Progenitor cell of endocrine pancreas (in vitro differentiated cells): Measurements from ENCODE around the gene DIP2A. TPM values are rescaled to one million over a fixed set of nuclear protein-coding genes. Genes with fewer than 3 reads are reported as not detected.
"Not testable (repeated sequence)": the region's sequence is repeated elsewhere in the genome, so short reads cannot be mapped to it uniquely, and the experiment has no call there.

ENCODE experiments used
- DNase-seq: peaks from one replicate; pipeline ENCODE4 v3.0.0; 2021; ENCODE audit warnings: low spot score; ENCODE audit not compliant: unreplicated experiment
- H3K27ac Mint-ChIP-seq: 2 replicates; pipeline ENCODE4 v1.8.0; 2021; ENCODE audit warnings: mild to moderate bottlenecking, moderate library complexity, mixed read lengths
- H3K27me3 Mint-ChIP-seq: 2 replicates; pipeline ENCODE4 v1.8.0; 2021; ENCODE audit warnings: mixed read lengths
- H3K36me3 Mint-ChIP-seq: 2 replicates; pipeline ENCODE4 v1.8.0; 2022; ENCODE audit warnings: mixed read lengths; ENCODE audit not compliant: insufficient read depth
- H3K4me1 Mint-ChIP-seq: 2 replicates; pipeline ENCODE4 v1.8.0; 2021; ENCODE audit warnings: low read depth, mixed read lengths
- H3K4me3 Mint-ChIP-seq: 2 replicates; pipeline ENCODE4 v1.8.0; 2021; ENCODE audit warnings: low read depth, mild to moderate bottlenecking, moderate library complexity, mixed read lengths
- H3K9me3 Mint-ChIP-seq: 2 replicates; pipeline ENCODE4 v1.8.0; 2021; ENCODE audit warnings: low read depth, mixed read lengths
- CTCF ChIP-seq: fragments of 200-600 bp; sonication (generic); IDR thresholded peaks from one replicate; pipeline ENCODE4 v1.5.0; 2021; ENCODE audit warnings: antibody characterized with exemption, mild to moderate bottlenecking; ENCODE audit not compliant: unreplicated experiment
- total RNA-seq: library from RNA; stranded (reverse); gene quantifications from 2 replicates; pipeline ENCODE4 v1.2.1, GENCODE V29; 2021

DIP2A gene
- total RNA-seq, 1 donor from 2014 or later, result 70.2 TPM

GRCh38 chr21:46429754-46430681 lies 28.7 kb upstream of the DIP2A start:
- no peak for DNase-seq
- Mint-ChIP-seq H3K9me3 (no peaks in the 10 kb centered on the region), H3K27me3 (no peaks in the 10 kb centered on the region), H3K36me3 (peaks cover 11% of the 10 kb centered on the region), H3K4me1 (no peaks in the 10 kb centered on the region), H3K27ac (no peak overlapping the region), H3K4me3 (no peak overlapping the region)
- no peak for TF ChIP-seq CTCF

- no peaks in the 10 kb centered on the region for H3K4me1 Mint-ChIP-seq
- H3K4me3 Mint-ChIP-seq, result no peak overlapping the region
- no peaks in the 10 kb centered on the region for H3K27me3 Mint-ChIP-seq
- H3K9me3 Mint-ChIP-seq, result no peaks in the 10 kb centered on the region
- no peak for DNase-seq
- TF ChIP-seq CTCF, result no peak
- no peak overlapping the region for H3K27ac Mint-ChIP-seq
- peaks cover 13% of the 10 kb centered on the region for H3K36me3 Mint-ChIP-seq
Measured at GRCh38 chr21:46431448-46431847, 27.2 kb upstream of the DIP2A start.

GRCh38 chr21:46431884-46432488 lies 26.7 kb upstream of the DIP2A start:
- Mint-ChIP-seq H3K9me3 (no peaks in the 10 kb centered on the region), H3K4me1 (no peaks in the 10 kb centered on the region), H3K27me3 (no peaks in the 10 kb centered on the region), H3K36me3 (peaks cover 13% of the 10 kb centered on the region), H3K27ac (peak overlapping the region; percentile 33), H3K4me3 (no peak overlapping the region)
- DNase-seq, result no peak
- no peak for TF ChIP-seq CTCF

- H3K36me3 Mint-ChIP-seq, result peaks cover 17% of the 10 kb centered on the region
- H3K27me3 Mint-ChIP-seq, H3K4me3 Mint-ChIP-seq, H3K4me1 Mint-ChIP-seq, H3K27ac Mint-ChIP-seq, DNase-seq, H3K9me3 Mint-ChIP-seq: not testable (repeated sequence)
Measured at GRCh38 chr21:46433116-46433515, 25.6 kb upstream of the DIP2A start.

GRCh38 chr21:46434322-46434958 lies 24.3 kb upstream of the DIP2A start:
- no peaks in the 10 kb centered on the region for H3K9me3 Mint-ChIP-seq
- no peaks in the 10 kb centered on the region for H3K4me1 Mint-ChIP-seq
- no peak overlapping the region for H3K4me3 Mint-ChIP-seq
- TF ChIP-seq CTCF, result no peak
- no peak for DNase-seq
- no peak overlapping the region for H3K27ac Mint-ChIP-seq
- H3K36me3 Mint-ChIP-seq, result peaks cover 19% of the 10 kb centered on the region
- no peaks in the 10 kb centered on the region for H3K27me3 Mint-ChIP-seq
